Body of pancreas (tissue), 4 donors: ENCODE results near the gene NAIF1.

ENCODE experiments used
- CTCF ChIP-seq, 7 experiments: fragments of 450-650 bp in 4 of 7; fragments of 200-600 bp in 3 of 7; sonication (generic) in 3 of 7; IDR thresholded peaks; one replicate each; pipeline ENCODE4 v1.5.1; 2016 to 2019; ENCODE audit warnings: antibody characterized with exemption in 7 of 7
- POLR2A ChIP-seq, 3 donors: fragments of 450-650 bp; IDR thresholded peaks; one replicate each; pipeline ENCODE4 v1.6.1; 2016; ENCODE audit warnings: antibody characterized with exemption in 3 of 3, mild to moderate bottlenecking in 2 of 3

GRCh38 chr9:128113526-128114325 lies 46.6 kb upstream of the NAIF1 start:
- TF ChIP-seq CTCF (IDR thresholded peaks at IDR 0.05), result no peak
- TF ChIP-seq POLR2A (IDR thresholded peaks at IDR 0.05), result no peak
